PC-3 (cell line): ENCODE data around the gene ZCWPW2. TPM values are rescaled to one million over a fixed set of nuclear protein-coding genes. Genes with fewer than 3 reads are reported as not detected.

Source experiments
- ATAC-seq: fragments of 200-7000 bp; cut with Tn5 transposase; 2 replicates; pipeline ENCODE4 v1.9.1; 2020; ENCODE audit warnings: mild to moderate bottlenecking, moderate library complexity
- BruUV-seq: library from RNA; stranded (reverse); fragments of 400-500 nt; replicated peaks from 2 replicates; lab custom pipeline; 2021; lab: Mats Ljungman, UMichigan
- CTCF ChIA-PET: fragments of 300-600 bp; sonication (Branson Sonifier 250); formaldehyde crosslinking; loops from one replicate; lab custom pipeline; 2022; ENCODE audit warnings: antibody characterized with exemption; lab: Charles Lee
- POLR2A ChIA-PET: fragments of 300-600 bp; sonication (Branson Sonifier 250); formaldehyde crosslinking; loops from one replicate; lab custom pipeline; 2022; ENCODE audit warnings: antibody characterized with exemption; ENCODE audit not compliant: unreplicated experiment; lab: Charles Lee
- DNase-seq: peaks from one replicate; pipeline ENCODE4 v3.0.0-alpha.2; 2015
- H2AFZ ChIP-seq: fragments of 300-600 bp; sonication (generic); 2 replicates; pipeline ENCODE4 v1.6.0; 2016; ENCODE audit warnings: antibody characterized with exemption, low read length
- H3F3A ChIP-seq: fragments of 300-600 bp; sonication (generic); one replicate; pipeline ENCODE4 v1.6.0; 2017; ENCODE audit warnings: antibody characterized with exemption, low read length, control low read depth, mild to moderate bottlenecking; ENCODE audit not compliant: unreplicated experiment
- H3K27ac ChIP-seq: fragments of 300-600 bp; sonication (generic); 2 replicates; pipeline ENCODE4 v1.5.1; 2016; ENCODE audit warnings: mild to moderate bottlenecking, low read length
- H3K27me3 ChIP-seq: fragments of 300-600 bp; sonication (generic); 2 replicates; pipeline ENCODE4 v1.6.1; 2016; ENCODE audit warnings: low read length, mixed read lengths
- H3K36me3 ChIP-seq: fragments of 300-600 bp; sonication (generic); 2 replicates; pipeline ENCODE4 v1.6.1; 2016; ENCODE audit warnings: low read depth, mixed run types, low read length, mixed read lengths
- H3K4me1 ChIP-seq: fragments of 300-600 bp; sonication (generic); 2 replicates; pipeline ENCODE4 v1.5.1; 2016; ENCODE audit warnings: low read length; ENCODE audit not compliant: insufficient read depth
- H3K4me2 ChIP-seq: fragments of 300-600 bp; sonication (generic); 2 replicates; pipeline ENCODE4 v1.6.0; 2016; ENCODE audit warnings: low read length
- H3K4me3 ChIP-seq: fragments of 300-600 bp; sonication (generic); 2 replicates; pipeline ENCODE4 v1.5.1; 2016; ENCODE audit warnings: mild to moderate bottlenecking, low read length, mixed read lengths
- H3K79me2 ChIP-seq: fragments of 300-600 bp; sonication (generic); 2 replicates; pipeline ENCODE4 v1.6.1; 2017; ENCODE audit warnings: low read length, mixed read lengths
- H3K9ac ChIP-seq: fragments of 300-600 bp; sonication (generic); 2 replicates; pipeline ENCODE4 v1.6.0; 2016; ENCODE audit warnings: mild to moderate bottlenecking, low read length
- H3K9me2 ChIP-seq: fragments of 300-600 bp; sonication (generic); replicated peaks from 2 replicates; pipeline ENCODE4 v1.6.1; 2016; ENCODE audit warnings: mixed run types, low read length, mixed read lengths
- H3K9me3 ChIP-seq: fragments of 300-600 bp; sonication (generic); 2 replicates; pipeline ENCODE4 v1.6.1; 2016; ENCODE audit warnings: low read length, mixed read lengths
- H4K20me1 ChIP-seq: fragments of 300-600 bp; sonication (generic); 2 replicates; pipeline ENCODE4 v1.6.1; 2016; ENCODE audit warnings: low read length, mixed read lengths
- EZH2 ChIP-seq: fragments of 300-600 bp; sonication (generic); IDR thresholded peaks from one replicate; pipeline ENCODE4 v1.6.1; 2017; ENCODE audit warnings: antibody characterized with exemption, mild to moderate bottlenecking, low read length; ENCODE audit not compliant: unreplicated experiment
- EZH2phosphoT487 ChIP-seq: fragments of 300-600 bp; sonication (generic); IDR thresholded peaks from 2 replicates; pipeline ENCODE4 v1.6.1; 2018; ENCODE audit warnings: mild to moderate bottlenecking, antibody characterized with exemption, low read length, borderline replicate concordance
- intact Hi-C: fragments of 100-400 bp; cut with micrococcal nuclease; formaldehyde crosslinking; loops from 2 replicates; pipeline ENCODE4 v1.9.0; 2023
- total RNA-seq: library from RNA; depleted of rRNA; stranded (reverse); fragments of >200 nt; gene quantifications from 2 replicates; pipeline ENCODE4 v1.2.3, GENCODE V29; 2014
- TF ChIP-seq, protein P1 (sequence below): fragments of 300-600 bp; sonication (generic); conservative IDR thresholded peaks from 2 replicates; pipeline ENCODE4 v1.5.1; 2017; ENCODE audit warnings: antibody characterized with exemption, low read depth, mild to moderate bottlenecking, low read length

ZCWPW2 gene
- total RNA-seq, 1 experiment from 2014 or later: not detected

DNA sequence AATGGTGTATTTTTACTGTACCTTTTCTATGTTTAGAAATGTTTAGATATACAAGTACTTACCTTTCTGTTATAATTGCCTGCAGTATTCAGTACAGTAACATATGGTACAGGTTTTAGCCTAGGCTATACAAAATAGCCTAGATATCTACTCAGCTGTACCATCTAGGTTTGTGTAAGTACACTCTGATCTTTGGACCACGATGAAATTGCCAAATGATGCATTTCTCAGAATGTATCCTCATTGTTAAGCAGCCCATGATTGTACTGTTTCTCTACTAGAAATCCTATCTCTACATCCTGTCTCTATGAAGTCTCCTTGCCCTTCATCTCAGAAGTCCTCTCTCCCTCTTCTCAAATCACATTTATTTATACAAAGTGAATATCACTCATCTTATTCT is 32.8 kb upstream of the ZCWPW2 start:
- POLR2A ChIA-PET: interaction anchor here (0.7 kb wide), 1 partner anchor 919 kb away, joined by 5 read pairs; no protein-coding TSS in a partner anchor
- ATAC-seq: no peak
- BruUV-seq: no TSS peak

DNA sequence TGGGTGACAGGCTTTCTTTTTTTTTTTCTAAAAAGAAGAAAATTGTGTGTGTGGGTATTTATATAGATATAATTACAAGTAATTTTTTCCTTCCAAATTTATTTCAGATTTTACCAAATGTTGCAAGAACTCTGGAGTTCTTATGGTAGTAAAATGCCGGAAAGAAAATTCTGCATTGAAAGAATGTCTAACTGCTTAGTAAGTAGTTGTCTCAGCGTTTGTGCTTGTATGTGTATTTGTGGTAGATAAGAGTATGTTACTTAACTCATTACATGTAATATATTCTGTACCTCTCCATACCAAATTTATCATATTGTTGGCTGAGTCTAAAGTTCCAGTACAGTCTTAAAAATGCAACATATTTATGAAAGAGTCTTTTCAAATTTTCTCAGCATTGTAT is 32.3 kb upstream of the ZCWPW2 start:
- H3K27ac ChIP-seq: no peak overlapping the region
- CTCF ChIA-PET: no interaction called here
- H3K36me3 ChIP-seq: no peaks in the 10 kb centered on the region; the same call in 1 of the 2 replicates
- H3K9ac ChIP-seq: no peak overlapping the region
- POLR2A ChIA-PET: interaction anchor here (0.7 kb wide), 1 partner anchor 920 kb away, joined by 5 read pairs; no protein-coding TSS in a partner anchor
- no peaks in the 10 kb centered on the region for H3F3A ChIP-seq
- TF ChIP-seq, protein P1, sequence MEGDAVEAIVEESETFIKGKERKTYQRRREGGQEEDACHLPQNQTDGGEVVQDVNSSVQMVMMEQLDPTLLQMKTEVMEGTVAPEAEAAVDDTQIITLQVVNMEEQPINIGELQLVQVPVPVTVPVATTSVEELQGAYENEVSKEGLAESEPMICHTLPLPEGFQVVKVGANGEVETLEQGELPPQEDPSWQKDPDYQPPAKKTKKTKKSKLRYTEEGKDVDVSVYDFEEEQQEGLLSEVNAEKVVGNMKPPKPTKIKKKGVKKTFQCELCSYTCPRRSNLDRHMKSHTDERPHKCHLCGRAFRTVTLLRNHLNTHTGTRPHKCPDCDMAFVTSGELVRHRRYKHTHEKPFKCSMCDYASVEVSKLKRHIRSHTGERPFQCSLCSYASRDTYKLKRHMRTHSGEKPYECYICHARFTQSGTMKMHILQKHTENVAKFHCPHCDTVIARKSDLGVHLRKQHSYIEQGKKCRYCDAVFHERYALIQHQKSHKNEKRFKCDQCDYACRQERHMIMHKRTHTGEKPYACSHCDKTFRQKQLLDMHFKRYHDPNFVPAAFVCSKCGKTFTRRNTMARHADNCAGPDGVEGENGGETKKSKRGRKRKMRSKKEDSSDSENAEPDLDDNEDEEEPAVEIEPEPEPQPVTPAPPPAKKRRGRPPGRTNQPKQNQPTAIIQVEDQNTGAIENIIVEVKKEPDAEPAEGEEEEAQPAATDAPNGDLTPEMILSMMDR: no peak
- TF ChIP-seq EZH2phosphoT487 (no peak), EZH2 (no peak)
- H3K4me3 ChIP-seq: no peak overlapping the region
- H3K9me3 ChIP-seq: no peaks in the 10 kb centered on the region
- H4K20me1 ChIP-seq: no peaks in the 10 kb centered on the region
- ATAC-seq (no peak), DNase-seq (no peak)
- no TSS peak for BruUV-seq
- H3K9me2 ChIP-seq: no peaks in the 10 kb centered on the region
- H3K79me2 ChIP-seq: no peaks in the 10 kb centered on the region
- H3K4me2 ChIP-seq: no peak overlapping the region
- no peaks in the 10 kb centered on the region for H3K27me3 ChIP-seq
- H2AFZ ChIP-seq: no peak overlapping the region
- intact Hi-C loops: no loop called here
- no peaks in the 10 kb centered on the region for H3K4me1 ChIP-seq

More for the DNA sequence above, 32.8 kb upstream of the ZCWPW2 start:
- Histone ChIP-seq H3K4me3 (no peak overlapping the region), H3K36me3 (no peaks in the 10 kb centered on the region; the same call in 1 of the 2 replicates), H3K9ac (no peak overlapping the region), H3K4me2 (no peak overlapping the region), H3K4me1 (no peaks in the 10 kb centered on the region), H3K27me3 (no peaks in the 10 kb centered on the region), H3K9me2 (no peaks in the 10 kb centered on the region), H3K9me3 (no peaks in the 10 kb centered on the region), H4K20me1 (no peaks in the 10 kb centered on the region), H3F3A (no peaks in the 10 kb centered on the region), H2AFZ (no peak overlapping the region), H3K79me2 (no peaks in the 10 kb centered on the region), H3K27ac (no peak overlapping the region)
- TF ChIP-seq EZH2 (no peak), EZH2phosphoT487 (no peak)
- no peak for DNase-seq
- CTCF ChIA-PET: no interaction called here
- intact Hi-C loops: no loop called here

DNA sequence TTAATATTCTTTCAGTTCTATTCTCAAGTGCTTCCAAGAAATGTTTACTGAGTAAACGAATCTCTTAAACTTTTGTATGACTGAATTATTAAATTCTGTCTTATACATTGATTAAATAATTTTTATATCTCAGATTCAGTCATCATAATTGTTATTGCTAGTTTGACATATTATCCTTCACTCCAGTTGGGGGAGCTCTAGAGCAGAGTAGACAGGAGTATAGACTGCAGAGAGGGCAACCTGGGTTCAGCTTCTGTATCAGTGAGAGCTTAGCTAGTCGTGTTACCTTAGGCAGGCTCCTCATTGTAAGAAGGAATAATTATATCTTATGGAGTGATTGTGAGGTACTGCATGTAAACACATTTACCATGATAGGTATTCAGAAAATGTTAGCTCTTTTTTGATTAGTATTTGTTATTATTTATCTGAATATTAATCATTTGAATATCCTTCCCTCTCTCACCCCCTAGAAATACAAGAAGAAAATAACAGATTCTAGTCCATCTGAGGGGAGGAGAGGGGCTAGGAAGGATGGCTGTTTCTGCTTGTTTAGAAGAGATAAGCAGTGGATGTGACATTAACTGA is 31.0 kb upstream of the ZCWPW2 start:
- no peaks in the 10 kb centered on the region for H3K27me3 ChIP-seq
- H3K9me3 ChIP-seq: no peaks in the 10 kb centered on the region
- H3K27ac ChIP-seq: no peak overlapping the region
- H3K4me3 ChIP-seq: no peak overlapping the region
- ATAC-seq (peak; percentile 87), DNase-seq (peak; percentile 61)
- H3K4me2 ChIP-seq: no peak overlapping the region
- intact Hi-C loops: no loop called here
- H3F3A ChIP-seq: no peaks in the 10 kb centered on the region
- no peak overlapping the region for H2AFZ ChIP-seq
- no peaks in the 10 kb centered on the region for H4K20me1 ChIP-seq
- H3K36me3 ChIP-seq: peaks cover 1% of the 10 kb centered on the region; the same call in 1 of the 2 replicates
- BruUV-seq: no TSS peak
- no peak for TF ChIP-seq EZH2
- TF ChIP-seq, protein P1: peak; percentile 78
- no peak overlapping the region for H3K9ac ChIP-seq
- H3K4me1 ChIP-seq: no peaks in the 10 kb centered on the region
- CTCF ChIA-PET: interaction anchor here (0.6 to 1.1 kb wide), 5 partner anchors 8 to 605 kb away, joined by 3 to 6 read pairs (median 3); partner anchors contain the start of gene EOMES
- no peaks in the 10 kb centered on the region for H3K79me2 ChIP-seq
- no peaks in the 10 kb centered on the region for H3K9me2 ChIP-seq
- POLR2A ChIA-PET: no interaction called here
